ENCODE data around the gene SMYD3.

Gene SMYD3

GRCh38 chr1:246254854-246255253 is 252.2 kb downstream of the SMYD3 start:
- Mint-ChIP-seq H3K27me3 (no peaks in the 10 kb centered on the region), H3K4me3 (no peak overlapping the region), H3K36me3 (peaks cover 26% of the 10 kb centered on the region), H3K9me3 (peaks cover 9% of the 10 kb centered on the region), H3K27ac (no peak overlapping the region), H3K4me1 (no peaks in the 10 kb centered on the region)

DNA sequence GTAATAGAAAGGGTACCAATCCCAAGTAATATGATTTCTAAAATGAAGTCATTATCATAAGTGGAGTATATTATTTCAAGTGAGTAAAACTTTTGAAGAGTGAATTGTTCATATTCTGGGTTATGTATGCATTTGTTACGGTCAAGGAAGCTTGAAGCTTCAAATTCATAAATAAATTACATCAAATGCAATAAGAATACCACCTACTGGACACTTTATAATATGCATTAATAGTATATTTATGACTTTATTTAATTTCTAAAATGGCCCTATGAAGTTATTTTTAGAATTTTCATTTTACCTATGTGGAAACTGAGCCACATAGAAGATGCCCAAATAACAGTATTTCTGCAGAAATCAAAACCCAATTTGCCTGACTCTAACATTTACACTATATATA is 260.6 kb downstream of the SMYD3 start:
- H3K4me3 Mint-ChIP-seq, result no peak overlapping the region
- H3K4me1 Mint-ChIP-seq, result no peaks in the 10 kb centered on the region

GRCh38 chr1:246245541-246245940 is 261.5 kb downstream of the SMYD3 start:
- Mint-ChIP-seq H3K4me3 (no peak overlapping the region), H3K36me3 (peaks cover 16% of the 10 kb centered on the region), H3K9me3 (no peaks in the 10 kb centered on the region), H3K27ac (no peak overlapping the region), H3K27me3 (no peaks in the 10 kb centered on the region), H3K4me1 (no peaks in the 10 kb centered on the region)

More for the DNA sequence above, 260.6 kb downstream of the SMYD3 start:
- Mint-ChIP-seq H3K27me3 (no peaks in the 10 kb centered on the region), H3K27ac (no peak overlapping the region), H3K36me3 (peaks cover 13% of the 10 kb centered on the region), H3K9me3 (no peaks in the 10 kb centered on the region)

- H3K9me3 Mint-ChIP-seq, result peaks cover 2% of the 10 kb centered on the region
Measured at GRCh38 chr1:246232126-246232525, 275.0 kb downstream of the SMYD3 start.

DNA sequence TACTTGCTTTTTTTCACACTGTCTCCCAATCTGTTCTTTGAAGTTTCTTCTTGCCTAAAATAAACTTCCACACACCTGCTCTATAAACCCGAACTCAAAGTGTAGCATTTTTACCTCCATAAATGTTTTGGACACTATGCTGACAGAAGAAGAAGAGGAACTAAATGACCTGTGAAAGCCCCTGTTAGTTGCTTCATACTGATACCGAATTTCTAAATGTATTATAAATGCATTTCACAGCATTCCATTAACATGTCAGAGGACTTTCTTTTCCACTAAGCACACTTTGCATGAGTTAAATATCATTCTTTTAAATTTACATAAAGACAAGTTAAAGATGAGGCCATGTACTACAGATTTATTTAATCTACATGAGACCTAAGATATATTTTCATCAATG is 281.0 kb downstream of the SMYD3 start:
- Mint-ChIP-seq H3K36me3 (peaks cover 6% of the 10 kb centered on the region), H3K9me3 (no peaks in the 10 kb centered on the region), H3K27ac (no peak overlapping the region), H3K27me3 (no peaks in the 10 kb centered on the region), H3K4me1 (no peaks in the 10 kb centered on the region), H3K4me3 (no peak overlapping the region)

More at GRCh38 chr1:246232126-246232525, 275.0 kb downstream of the SMYD3 start:
- H3K36me3 Mint-ChIP-seq, result peaks cover 5% of the 10 kb centered on the region
- H3K4me3 Mint-ChIP-seq, result no peak overlapping the region
- H3K27ac Mint-ChIP-seq, result no peak overlapping the region
- no peaks in the 10 kb centered on the region for H3K27me3 Mint-ChIP-seq
- H3K4me1 Mint-ChIP-seq, result no peaks in the 10 kb centered on the region

GRCh38 chr1:246221485-246222255 is 285.4 kb downstream of the SMYD3 start:
- H3K4me1 Mint-ChIP-seq, result no peaks in the 10 kb centered on the region
- H3K36me3 Mint-ChIP-seq, result peaks cover 11% of the 10 kb centered on the region
- no peak overlapping the region for H3K27ac Mint-ChIP-seq
- no peak overlapping the region for H3K4me3 Mint-ChIP-seq
- H3K9me3 Mint-ChIP-seq, result no peaks in the 10 kb centered on the region
- H3K27me3 Mint-ChIP-seq, result no peaks in the 10 kb centered on the region

DNA sequence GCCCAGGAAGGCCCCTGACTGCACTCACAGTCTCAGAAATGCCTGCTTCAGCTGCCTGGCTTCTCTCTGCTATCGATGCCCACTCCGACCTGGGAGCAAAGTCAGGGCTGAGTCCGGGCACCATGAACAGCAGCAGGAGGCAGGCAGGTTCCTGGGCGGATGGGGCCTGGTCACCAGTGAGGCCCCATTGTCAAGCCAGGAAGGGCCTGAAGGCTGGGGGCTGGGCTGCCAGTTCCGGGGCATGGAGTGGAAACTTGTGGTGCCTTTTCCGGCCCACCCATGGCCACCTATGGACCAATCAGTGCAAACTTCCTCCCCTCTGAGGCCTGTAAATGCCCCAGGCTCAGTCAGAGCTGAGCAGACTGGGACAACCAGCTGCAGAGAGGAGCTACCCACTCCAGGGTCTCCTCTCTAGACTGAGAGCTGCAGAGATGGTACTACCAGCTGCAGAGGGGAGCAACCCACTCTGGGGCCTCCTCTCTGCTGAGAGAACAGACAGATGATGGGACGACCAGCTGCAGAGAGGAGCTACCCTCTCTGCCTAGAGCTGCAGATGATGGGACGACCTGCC is 286.5 kb downstream of the SMYD3 start:
- Mint-ChIP-seq H3K4me3 (no peak overlapping the region), H3K27ac (no peak overlapping the region), H3K9me3 (no peaks in the 10 kb centered on the region), H3K36me3 (peaks cover 9% of the 10 kb centered on the region), H3K27me3 (no peaks in the 10 kb centered on the region), H3K4me1 (no peaks in the 10 kb centered on the region)

- H3K27ac Mint-ChIP-seq, result no peak overlapping the region
- H3K27me3 Mint-ChIP-seq, result no peaks in the 10 kb centered on the region
- no peak overlapping the region for H3K4me3 Mint-ChIP-seq
- peaks cover 9% of the 10 kb centered on the region for H3K36me3 Mint-ChIP-seq
- no peaks in the 10 kb centered on the region for H3K9me3 Mint-ChIP-seq
- H3K4me1 Mint-ChIP-seq, result no peaks in the 10 kb centered on the region
Measured at GRCh38 chr1:246219508-246220030, 287.5 kb downstream of the SMYD3 start.

GRCh38 chr1:246218686-246219085 is 288.4 kb downstream of the SMYD3 start:
- no peak overlapping the region for H3K27ac Mint-ChIP-seq
- H3K27me3 Mint-ChIP-seq, result no peaks in the 10 kb centered on the region
- H3K36me3 Mint-ChIP-seq, result peaks cover 7% of the 10 kb centered on the region
- H3K4me1 Mint-ChIP-seq, result no peaks in the 10 kb centered on the region
- no peaks in the 10 kb centered on the region for H3K9me3 Mint-ChIP-seq
- H3K4me3 Mint-ChIP-seq, result no peak overlapping the region

DNA sequence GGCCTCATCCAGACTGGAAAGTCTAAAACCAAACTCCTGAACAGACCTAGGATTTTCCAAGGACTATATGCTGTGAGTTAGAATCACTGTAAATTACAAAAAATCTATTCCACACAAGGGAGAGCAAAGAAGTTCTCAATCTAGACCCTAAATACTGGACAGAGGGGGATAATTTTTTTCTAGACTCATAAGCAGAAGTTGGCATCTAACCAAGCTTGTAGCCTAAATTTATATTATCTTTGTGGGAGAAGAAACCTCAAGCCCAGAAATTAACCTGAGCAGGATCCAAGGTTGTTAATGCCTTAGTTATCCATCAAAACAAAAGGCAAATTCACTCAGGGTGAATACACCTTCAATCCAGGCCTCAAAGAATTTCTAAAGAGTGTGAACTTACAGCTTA is 290.2 kb downstream of the SMYD3 start:
- H3K27me3 Mint-ChIP-seq, result no peaks in the 10 kb centered on the region
- H3K9me3 Mint-ChIP-seq, result no peaks in the 10 kb centered on the region
- H3K4me1 Mint-ChIP-seq, result no peaks in the 10 kb centered on the region
- H3K27ac Mint-ChIP-seq, result no peak overlapping the region
- no peak overlapping the region for H3K4me3 Mint-ChIP-seq
- peaks cover 9% of the 10 kb centered on the region for H3K36me3 Mint-ChIP-seq

- Mint-ChIP-seq H3K4me3 (no peak overlapping the region), H3K36me3 (peaks cover 11% of the 10 kb centered on the region)
Measured at GRCh38 chr1:246215510-246215903, 291.6 kb downstream of the SMYD3 start.

GRCh38 chr1:246214708-246215509 is 292.2 kb downstream of the SMYD3 start:
- Mint-ChIP-seq H3K9me3 (no peaks in the 10 kb centered on the region), H3K36me3 (peaks cover 14% of the 10 kb centered on the region), H3K27me3 (no peaks in the 10 kb centered on the region), H3K27ac (no peak overlapping the region), H3K4me1 (no peaks in the 10 kb centered on the region), H3K4me3 (no peak overlapping the region)

More at GRCh38 chr1:246215510-246215903, 291.6 kb downstream of the SMYD3 start:
- H3K27me3 Mint-ChIP-seq, result no peaks in the 10 kb centered on the region
- no peak overlapping the region for H3K27ac Mint-ChIP-seq
- no peaks in the 10 kb centered on the region for H3K9me3 Mint-ChIP-seq
- H3K4me1 Mint-ChIP-seq, result no peaks in the 10 kb centered on the region

DNA sequence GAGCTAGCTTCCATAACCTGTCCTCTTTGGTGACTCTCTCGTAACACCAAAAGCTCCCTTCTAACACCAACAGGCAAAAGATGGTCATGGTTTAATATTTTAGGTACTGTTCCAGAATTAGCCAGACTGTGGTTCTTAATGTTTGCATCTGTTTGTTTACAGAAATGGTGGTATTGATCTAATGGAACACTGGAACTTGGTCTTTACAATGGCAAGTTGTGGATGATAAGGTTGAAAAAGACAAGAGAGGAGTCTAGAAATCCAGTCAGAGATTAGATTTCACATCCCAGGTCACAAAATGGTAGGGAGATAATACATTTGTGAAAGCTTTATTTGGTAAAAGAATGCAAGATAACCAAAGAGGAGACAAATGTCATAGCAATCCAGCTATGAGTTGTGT is 293.1 kb downstream of the SMYD3 start:
- H3K4me3 Mint-ChIP-seq, result no peak overlapping the region
- H3K36me3 Mint-ChIP-seq, result peaks cover 14% of the 10 kb centered on the region
- H3K27ac Mint-ChIP-seq, result no peak overlapping the region
- H3K9me3 Mint-ChIP-seq, result no peaks in the 10 kb centered on the region
- no peaks in the 10 kb centered on the region for H3K27me3 Mint-ChIP-seq
- no peaks in the 10 kb centered on the region for H3K4me1 Mint-ChIP-seq

DNA sequence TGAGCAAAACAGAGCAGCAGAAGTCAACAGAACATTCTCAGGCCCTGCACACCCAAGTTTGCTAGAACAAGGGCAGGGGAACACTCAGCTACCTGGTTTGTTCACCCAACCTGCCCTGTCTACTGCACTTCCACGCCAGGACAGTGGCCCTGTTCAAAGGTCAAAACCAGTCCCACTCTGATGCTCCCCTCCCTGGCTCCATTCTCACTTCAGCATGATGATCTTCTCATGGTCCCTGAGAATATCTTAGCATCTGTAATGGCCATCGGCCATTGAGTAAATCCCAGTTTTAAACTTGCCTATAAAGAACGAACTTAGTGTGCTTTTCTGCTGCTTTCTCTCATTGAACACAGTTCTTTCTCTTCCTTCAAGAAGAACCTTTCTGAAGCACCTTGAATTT is 293.6 kb downstream of the SMYD3 start:
- H3K27me3 Mint-ChIP-seq, result no peaks in the 10 kb centered on the region
- no peaks in the 10 kb centered on the region for H3K4me1 Mint-ChIP-seq
- no peaks in the 10 kb centered on the region for H3K9me3 Mint-ChIP-seq
- no peak overlapping the region for H3K27ac Mint-ChIP-seq
- no peak overlapping the region for H3K4me3 Mint-ChIP-seq
- H3K36me3 Mint-ChIP-seq, result peaks cover 14% of the 10 kb centered on the region

GRCh38 chr1:246213036-246213435 is 294.0 kb downstream of the SMYD3 start:
- H3K27me3 Mint-ChIP-seq, result no peaks in the 10 kb centered on the region
- peaks cover 13% of the 10 kb centered on the region for H3K36me3 Mint-ChIP-seq
- no peaks in the 10 kb centered on the region for H3K4me1 Mint-ChIP-seq
- no peak overlapping the region for H3K27ac Mint-ChIP-seq
- no peak overlapping the region for H3K4me3 Mint-ChIP-seq
- H3K9me3 Mint-ChIP-seq, result no peaks in the 10 kb centered on the region

DNA sequence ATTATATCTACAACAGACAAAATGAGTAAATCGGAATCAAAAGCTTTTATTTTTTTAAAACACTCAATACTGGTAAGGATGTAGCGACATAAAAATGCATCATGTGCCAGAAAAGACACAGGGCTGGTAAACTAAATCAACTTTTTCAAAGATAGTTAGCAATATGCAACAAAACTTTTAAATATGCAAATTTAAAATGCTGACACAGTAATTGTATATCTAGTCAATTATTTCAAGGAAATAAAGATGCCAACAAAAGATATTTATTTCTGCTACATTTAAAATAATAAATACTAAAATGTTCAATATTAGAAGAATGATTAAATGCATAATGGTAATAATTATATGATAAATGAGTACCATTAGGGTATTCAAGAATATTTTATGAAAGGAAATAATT is 295.1 kb downstream of the SMYD3 start:
- H3K4me3 Mint-ChIP-seq, result no peak overlapping the region
- no peaks in the 10 kb centered on the region for H3K27me3 Mint-ChIP-seq
- no peaks in the 10 kb centered on the region for H3K4me1 Mint-ChIP-seq
- H3K9me3 Mint-ChIP-seq, result no peaks in the 10 kb centered on the region
- H3K36me3 Mint-ChIP-seq, result peaks cover 13% of the 10 kb centered on the region
- H3K27ac Mint-ChIP-seq, result no peak overlapping the region
